SK-N-SH treated with all-trans-retinoic acid at 6 μM for 48 hours (cell line): ENCODE measurements around the gene POLD4.

Experiments
- ESRRG ChIP-seq: fragments of 250-450 bp; sonication (Bioruptor Pico); IDR thresholded peaks from 2 replicates; pipeline ENCODE4 v1.6.1; 2021; ENCODE audit warnings: mild to moderate bottlenecking
- OSR1 ChIP-seq: fragments of 250-450 bp; sonication (Bioruptor Pico); IDR thresholded peaks from 2 replicates; pipeline ENCODE4 v1.8.0; 2022; ENCODE audit warnings: moderate library complexity, mild to moderate bottlenecking, inconsistent platforms
- PATZ1 ChIP-seq: fragments of 250-450 bp; sonication (Bioruptor Pico); IDR thresholded peaks from 2 replicates; pipeline ENCODE4 v1.8.0; 2020; ENCODE audit warnings: mild to moderate bottlenecking, moderate library complexity, borderline replicate concordance

GRCh38 chr11:67347964-67348749, 5.2 kb downstream of the POLD4 start:
- no peak for TF ChIP-seq PATZ1 (CRISPR knock-in tag)
- TF ChIP-seq ESRRG (CRISPR knock-in tag) = no peak
- TF ChIP-seq OSR1 (CRISPR knock-in tag) = no peak
